Inflammatory macrophage treated with lipopolysaccharide for 4 hours (primary cell): Measurements from ENCODE around the gene HHAT.

Experiments
- DNase-seq: peaks from one replicate; pipeline ENCODE4 v3.0.0-alpha.2; 2020

The HHAT gene

GRCh38 chr1:210692796-210693195 is 364.1 kb downstream of the HHAT start:
- DNase-seq: peak; percentile 4

GRCh38 chr1:210695026-210695425 is 366.3 kb downstream of the HHAT start:
- no peak for DNase-seq

GRCh38 chr1:210696709-210697108 is 368.0 kb downstream of the HHAT start:
- no peak for DNase-seq

- DNase-seq: no peak
Measured at GRCh38 chr1:210697185-210697584, 368.5 kb downstream of the HHAT start.

- DNase-seq: no peak
Measured at GRCh38 chr1:210698661-210699060, 370.0 kb downstream of the HHAT start.

GRCh38 chr1:210700083-210700482 is 371.4 kb downstream of the HHAT start:
- no peak for DNase-seq

- DNase-seq: no peak
Measured at GRCh38 chr1:210700511-210700910, 371.8 kb downstream of the HHAT start.

- no peak for DNase-seq
Measured at GRCh38 chr1:210702506-210702905, 373.8 kb downstream of the HHAT start.

GRCh38 chr1:210703593-210703992 is 374.9 kb downstream of the HHAT start:
- no peak for DNase-seq

- no peak for DNase-seq
Measured at GRCh38 chr1:210705086-210705485, 376.4 kb downstream of the HHAT start.

- no peak for DNase-seq
Measured at GRCh38 chr1:210706246-210706645, 377.5 kb downstream of the HHAT start.

- no peak for DNase-seq
Measured at GRCh38 chr1:210707300-210708240, 378.9 kb downstream of the HHAT start.

GRCh38 chr1:210709701-210710100 is 381.0 kb downstream of the HHAT start:
- DNase-seq: peak; percentile 63

- no peak for DNase-seq
Measured at GRCh38 chr1:210711825-210712612, 383.3 kb downstream of the HHAT start.

GRCh38 chr1:210715072-210715471 is 386.4 kb downstream of the HHAT start:
- DNase-seq: peak; percentile 57

- no peak for DNase-seq
Measured at GRCh38 chr1:210722410-210723081, 393.8 kb downstream of the HHAT start.

- no peak for DNase-seq
Measured at GRCh38 chr1:210723646-210724045, 394.9 kb downstream of the HHAT start.

GRCh38 chr1:210724768-210725167 is 396.1 kb downstream of the HHAT start:
- no peak for DNase-seq
